ENCODE data around the gene ARHGAP18.

DNA sequence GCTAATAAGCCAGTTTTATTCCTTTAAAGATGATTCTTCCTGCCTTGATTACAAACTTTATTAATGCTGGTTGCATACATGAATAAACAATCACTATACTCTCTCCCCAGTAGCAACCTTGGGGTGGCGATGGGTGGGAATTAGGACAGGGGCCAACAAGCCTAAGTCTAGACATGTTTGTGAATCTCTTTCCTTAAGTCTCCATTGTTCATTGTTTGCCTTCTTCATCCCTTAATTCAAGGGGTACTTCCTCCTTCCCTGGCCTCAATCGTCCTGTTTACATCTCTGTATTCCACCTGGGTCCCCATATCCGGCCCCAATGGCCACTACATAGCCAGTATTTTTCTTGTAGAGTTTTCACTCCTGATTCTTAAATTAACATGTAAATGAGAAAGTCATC, 66.0 kb downstream of the ARHGAP18 start:
- no peak for TF ChIP-seq EZH2 (optimal IDR thresholded peaks at IDR 0.05; ENCODE audit: low read depth, low read length)
- TF ChIP-seq, protein P1, sequence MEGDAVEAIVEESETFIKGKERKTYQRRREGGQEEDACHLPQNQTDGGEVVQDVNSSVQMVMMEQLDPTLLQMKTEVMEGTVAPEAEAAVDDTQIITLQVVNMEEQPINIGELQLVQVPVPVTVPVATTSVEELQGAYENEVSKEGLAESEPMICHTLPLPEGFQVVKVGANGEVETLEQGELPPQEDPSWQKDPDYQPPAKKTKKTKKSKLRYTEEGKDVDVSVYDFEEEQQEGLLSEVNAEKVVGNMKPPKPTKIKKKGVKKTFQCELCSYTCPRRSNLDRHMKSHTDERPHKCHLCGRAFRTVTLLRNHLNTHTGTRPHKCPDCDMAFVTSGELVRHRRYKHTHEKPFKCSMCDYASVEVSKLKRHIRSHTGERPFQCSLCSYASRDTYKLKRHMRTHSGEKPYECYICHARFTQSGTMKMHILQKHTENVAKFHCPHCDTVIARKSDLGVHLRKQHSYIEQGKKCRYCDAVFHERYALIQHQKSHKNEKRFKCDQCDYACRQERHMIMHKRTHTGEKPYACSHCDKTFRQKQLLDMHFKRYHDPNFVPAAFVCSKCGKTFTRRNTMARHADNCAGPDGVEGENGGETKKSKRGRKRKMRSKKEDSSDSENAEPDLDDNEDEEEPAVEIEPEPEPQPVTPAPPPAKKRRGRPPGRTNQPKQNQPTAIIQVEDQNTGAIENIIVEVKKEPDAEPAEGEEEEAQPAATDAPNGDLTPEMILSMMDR (IDR thresholded peaks at IDR 0.05; ENCODE audit: low read length), result no peak
- TF ChIP-seq EZH2phosphoT487 (IDR thresholded peaks at IDR 0.05; ENCODE audit: low read length), result no peak
